ENCODE results near the gene AKT3. TPM values are rescaled to one million over a fixed set of nuclear protein-coding genes. Genes with fewer than 3 reads are reported as not detected.

The AKT3 gene
- total RNA-seq, 4 donors from 2014 or later, result 42.2 to 66.5 (median 60.0) TPM

- TF ChIP-seq CTCF (IDR thresholded peaks at IDR 0.05; ENCODE audit: low read depth), result no peak
Observed at GRCh38 chr1:243514927-243515326, 335.1 kb downstream of the AKT3 start.

GRCh38 chr1:243513726-243514491 lies 336.1 kb downstream of the AKT3 start:
- no peak for TF ChIP-seq CTCF (IDR thresholded peaks at IDR 0.05; ENCODE audit: low read depth)

- TF ChIP-seq CTCF (IDR thresholded peaks at IDR 0.05; ENCODE audit: low read depth), result no peak
Observed at GRCh38 chr1:243510928-243511327, 339.1 kb downstream of the AKT3 start.

- TF ChIP-seq CTCF (IDR thresholded peaks at IDR 0.05; ENCODE audit: low read depth), result no peak
Observed at GRCh38 chr1:243508943-243509342, 341.1 kb downstream of the AKT3 start.

GRCh38 chr1:243508303-243508713 lies 341.7 kb downstream of the AKT3 start:
- no peak for TF ChIP-seq CTCF (IDR thresholded peaks at IDR 0.05; ENCODE audit: low read depth)

GRCh38 chr1:243507672-243508302 lies 342.3 kb downstream of the AKT3 start:
- no peak for TF ChIP-seq CTCF (IDR thresholded peaks at IDR 0.05; ENCODE audit: low read depth)

- no peak for TF ChIP-seq CTCF (IDR thresholded peaks at IDR 0.05; ENCODE audit: low read depth)
Observed at GRCh38 chr1:243507001-243507671, 342.9 kb downstream of the AKT3 start.
